Peyer's patch (tissue), 4 donors: ENCODE data around the gene CCDC71L.

Experiments
- CTCF ChIP-seq, 6 experiments: fragments of 450-650 bp in 4 of 6; fragments of 200-600 bp in 2 of 6; sonication (generic) in 1 of 6; IDR thresholded peaks; one replicate each; pipeline ENCODE4 v1.5.1; 2017 to 2019; ENCODE audit warnings: antibody characterized with exemption in 6 of 6, mild to moderate bottlenecking in 3 of 6, moderate library complexity in 1 of 6
- POLR2A ChIP-seq, 2 donors: fragments of 450-650 bp; IDR thresholded peaks; one replicate each; pipeline ENCODE4 v1.5.1; 2017; ENCODE audit warnings: antibody characterized with exemption in 2 of 2, mild to moderate bottlenecking in 2 of 2, moderate library complexity in 2 of 2

- no peak for TF ChIP-seq CTCF (IDR thresholded peaks at IDR 0.05)
- no peak for TF ChIP-seq POLR2A (IDR thresholded peaks at IDR 0.05)
Measured at GRCh38 chr7:106620034-106620433, 40.9 kb downstream of the CCDC71L start.
